KBM-7 (cell line): ENCODE measurements around the gene PAM.

ENCODE experiments used
- DNase-seq: peaks from one replicate; pipeline ENCODE4 v3.0.0-alpha.2; 2015
- in situ Hi-C: fragments of 300-500 bp; cut with MboI; formaldehyde crosslinking; loops from 2 replicates; pipeline ENCODE4 v1.14.3; 2020; ENCODE audit warnings: low sequenced_read_pairs, low pct_unique_long_range_greater_than_20kb, mixed read lengths

The PAM gene

DNA sequence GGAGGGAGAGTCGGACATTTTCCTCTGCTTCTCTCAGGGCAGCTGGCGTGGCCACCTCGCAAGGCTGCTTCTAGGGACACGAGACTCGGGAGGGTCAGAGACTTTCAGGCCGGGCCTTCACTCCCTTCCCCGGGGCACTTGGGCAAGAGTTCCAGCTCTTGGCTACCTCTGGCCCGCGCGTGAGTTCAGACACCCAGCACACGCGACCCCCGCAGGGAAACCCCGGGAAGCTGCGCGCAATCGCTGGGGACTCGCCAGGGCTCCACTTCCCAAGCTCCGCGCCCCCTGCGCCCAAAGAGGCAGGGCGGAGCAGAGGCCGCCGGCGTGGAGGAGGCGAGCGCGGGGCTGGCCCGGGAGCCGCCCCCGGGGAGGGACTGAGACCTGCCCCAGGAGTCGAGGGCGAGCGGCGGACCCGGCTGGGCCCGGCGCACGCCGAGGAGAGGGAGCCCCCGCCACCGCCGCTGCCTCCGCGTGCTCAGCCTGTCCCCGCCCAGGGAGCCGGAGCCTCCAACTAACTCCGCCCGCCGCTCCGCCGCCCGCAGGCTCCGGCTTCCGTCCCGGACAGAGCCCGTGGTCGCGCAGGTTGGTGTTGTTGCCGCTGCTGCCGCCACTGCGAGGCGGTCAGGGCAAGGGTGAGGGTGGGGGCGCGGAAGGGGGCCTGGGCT, at the start of gene PAM:
TSS of gene PAM (plus strand) at position 539 of the 665 bp plus-strand sequence. CDS start 110,891 bp downstream, outside the sequence.
- peak; percentile 87 for DNase-seq
- in situ Hi-C loops, result no loop called here

DNA sequence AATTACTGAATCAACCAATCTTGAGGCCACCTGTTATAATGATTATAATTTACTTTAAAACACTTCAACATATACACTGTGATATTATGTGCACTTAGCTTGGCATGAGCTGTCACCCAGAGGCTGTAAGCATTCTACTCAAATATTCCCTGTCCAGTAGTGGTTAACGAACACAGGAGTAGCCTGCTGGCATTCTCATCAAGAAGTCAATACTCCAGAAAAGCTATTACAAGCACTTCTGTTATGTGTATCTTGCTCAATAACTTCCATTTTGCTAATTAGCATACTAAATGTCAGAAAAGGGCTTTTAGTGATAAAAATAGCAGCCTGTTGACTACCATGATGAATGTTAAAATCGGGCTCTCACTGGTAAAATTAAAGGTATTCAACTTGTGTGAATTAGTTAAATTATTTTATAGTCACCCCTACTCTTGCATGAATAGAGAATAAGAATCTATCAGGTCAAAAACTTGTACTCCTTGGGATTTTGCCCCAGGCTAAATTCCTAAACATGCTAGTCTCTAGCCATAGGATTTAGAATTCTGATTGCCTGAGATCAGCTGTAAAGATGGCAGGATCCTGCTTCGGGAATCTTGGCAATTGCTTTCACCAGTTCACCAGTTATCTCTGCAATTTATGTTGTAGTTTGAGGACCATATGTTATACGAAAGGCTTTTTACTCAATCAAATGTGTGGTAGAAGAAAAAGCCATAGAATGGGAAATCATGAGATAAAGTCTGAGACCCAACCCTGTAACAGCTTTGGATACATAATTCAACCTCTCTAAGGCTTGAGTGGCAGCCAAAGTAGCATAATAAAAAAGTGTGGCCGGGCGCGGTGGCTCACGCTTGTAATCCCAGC, 43.4 kb upstream of the PAM start:
- in situ Hi-C loops, result no loop called here
- DNase-seq, result no peak

DNA sequence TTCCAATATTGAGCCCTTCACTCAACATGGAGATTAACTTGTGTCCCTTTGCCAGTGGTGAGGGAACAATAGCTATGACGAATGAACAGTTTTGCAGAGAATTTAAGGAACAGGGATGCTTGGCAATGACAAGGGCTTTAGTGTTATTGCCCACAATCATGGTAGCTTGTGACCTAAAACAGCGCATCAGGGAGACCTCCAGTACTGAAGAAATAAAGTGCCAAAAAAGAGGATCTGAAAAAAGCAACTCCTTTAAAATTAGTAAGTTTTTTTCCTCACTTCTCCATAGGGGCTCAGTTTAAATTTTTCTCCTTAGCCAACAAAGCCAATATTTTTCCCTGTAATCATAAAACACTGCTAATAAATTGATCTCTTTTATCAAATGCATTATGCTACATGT, 41.8 kb upstream of the PAM start:
- peak; percentile 0 for DNase-seq
- in situ Hi-C loops, result no loop called here

DNA sequence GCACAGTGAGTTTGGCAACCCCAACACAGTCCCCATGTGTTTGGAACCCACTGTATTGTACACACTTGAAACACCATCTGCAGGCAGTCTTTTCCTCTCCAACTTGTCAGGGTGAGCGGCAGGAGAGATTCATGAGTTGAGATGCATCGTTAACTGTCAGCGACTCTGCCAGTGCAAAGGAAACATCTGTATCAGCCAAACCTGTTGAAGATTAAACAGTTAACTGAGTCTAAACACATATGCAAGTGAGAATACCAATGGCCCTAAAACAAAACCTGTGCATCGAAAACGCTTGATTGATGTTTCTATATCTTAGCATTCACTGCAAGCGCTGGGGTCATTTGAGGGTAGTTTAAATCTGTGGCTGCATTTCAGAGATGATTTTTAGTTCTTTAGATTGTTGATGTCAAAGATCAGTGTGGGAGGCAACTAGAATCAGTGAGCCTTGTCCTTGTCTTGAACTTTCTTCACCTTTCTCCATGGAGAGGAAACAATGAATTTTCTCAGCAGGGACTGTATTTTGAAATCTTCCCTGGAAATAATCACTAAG, 41.3 kb upstream of the PAM start:
- peak; percentile 18 for DNase-seq
- in situ Hi-C loops, result no loop called here

DNA sequence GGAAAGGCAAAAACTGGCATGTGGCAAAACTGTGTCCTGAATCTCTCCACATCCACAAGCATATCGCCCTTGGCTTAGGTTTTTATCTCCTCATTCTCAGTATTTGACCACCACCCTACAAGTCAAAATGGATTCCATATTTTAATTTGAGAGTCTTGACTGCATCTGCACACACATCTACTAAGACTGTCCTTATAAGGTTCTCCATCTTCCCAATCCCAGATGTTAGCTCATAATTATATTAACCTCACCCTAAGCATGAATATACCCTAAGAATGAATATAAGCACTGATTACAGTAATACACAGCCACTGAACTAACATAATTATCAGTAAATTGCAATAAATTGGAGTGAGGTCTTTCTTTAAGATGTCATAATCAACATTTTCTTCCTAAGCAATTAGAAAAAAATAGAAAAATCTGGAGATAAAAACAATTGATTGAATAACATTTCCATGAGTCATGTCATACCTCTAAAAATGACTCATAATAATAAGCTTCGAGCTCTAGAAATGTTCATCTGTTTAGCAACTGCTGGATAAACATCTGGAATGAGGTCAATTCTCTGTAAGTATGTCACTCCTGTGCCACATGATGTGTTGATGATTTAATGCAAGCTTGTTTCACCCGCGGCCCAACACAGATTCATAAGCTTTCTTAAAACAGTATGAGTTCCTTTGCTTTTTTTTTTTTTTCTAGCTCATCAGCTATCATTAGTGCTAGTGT, 39.9 kb upstream of the PAM start:
- in situ Hi-C loops, result no loop called here
- no peak for DNase-seq

DNA sequence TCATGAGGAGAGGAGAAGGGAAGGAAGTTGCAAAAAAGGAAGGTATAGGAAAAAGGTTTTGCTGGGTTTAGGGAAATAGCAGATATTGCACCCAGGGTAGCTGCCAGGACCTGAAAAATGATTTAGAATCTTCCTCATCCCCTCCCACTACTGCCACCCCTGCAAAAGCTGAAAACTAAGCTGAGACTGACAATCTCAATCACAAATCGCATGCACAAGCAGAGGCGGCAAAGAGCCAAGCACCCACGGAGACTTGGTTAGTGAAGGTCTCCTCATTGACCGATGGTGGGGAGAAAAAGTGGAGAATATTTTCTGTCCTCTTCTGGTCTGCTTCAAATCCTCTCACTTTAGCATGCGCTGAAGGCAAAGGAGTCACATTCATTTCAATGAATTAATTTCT, 39.1 kb upstream of the PAM start:
- in situ Hi-C loops, result no loop called here
- no peak for DNase-seq

DNA sequence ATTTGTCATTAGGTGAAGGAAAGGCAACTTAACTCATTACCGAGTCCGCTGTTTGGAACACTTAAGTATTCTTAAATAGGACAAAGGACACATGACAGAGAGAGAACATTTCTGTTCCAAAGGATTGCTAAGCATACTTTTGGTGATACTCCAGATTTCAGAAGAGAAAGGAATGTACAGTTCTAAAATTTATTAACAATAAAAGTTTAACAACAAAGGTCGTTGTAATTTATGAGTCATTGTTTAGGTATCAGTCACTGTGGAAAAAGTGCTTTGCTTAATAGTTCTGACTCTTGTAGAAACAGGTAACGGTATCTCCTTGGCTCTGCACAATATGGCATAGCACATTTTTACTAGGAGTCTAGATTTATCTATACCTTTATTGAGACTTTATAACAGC, 36.3 kb upstream of the PAM start:
- DNase-seq, result no peak

DNA sequence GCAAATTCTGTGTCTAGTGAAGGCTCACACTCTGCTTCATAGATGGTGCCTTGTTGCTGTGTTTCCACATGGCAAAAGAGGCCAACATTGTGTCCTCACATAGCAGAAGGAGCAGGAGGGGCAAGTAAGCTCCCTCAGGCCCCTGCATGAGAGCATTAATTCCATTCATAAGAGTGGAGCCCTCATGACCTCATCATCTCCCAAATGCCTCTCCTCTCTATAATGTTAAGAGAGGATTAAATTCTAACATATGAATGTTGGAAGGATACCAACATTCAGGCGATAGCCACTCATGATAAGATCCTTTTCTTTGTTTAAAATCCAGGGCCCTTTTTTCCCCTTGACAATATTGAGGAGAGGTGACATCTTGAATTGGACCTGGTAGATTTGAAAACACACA, 35.2 kb upstream of the PAM start:
- DNase-seq, result no peak
- in situ Hi-C loops, result no loop called here

More for the DNA sequence above, 36.3 kb upstream of the PAM start:
- in situ Hi-C loops, result no loop called here

DNA sequence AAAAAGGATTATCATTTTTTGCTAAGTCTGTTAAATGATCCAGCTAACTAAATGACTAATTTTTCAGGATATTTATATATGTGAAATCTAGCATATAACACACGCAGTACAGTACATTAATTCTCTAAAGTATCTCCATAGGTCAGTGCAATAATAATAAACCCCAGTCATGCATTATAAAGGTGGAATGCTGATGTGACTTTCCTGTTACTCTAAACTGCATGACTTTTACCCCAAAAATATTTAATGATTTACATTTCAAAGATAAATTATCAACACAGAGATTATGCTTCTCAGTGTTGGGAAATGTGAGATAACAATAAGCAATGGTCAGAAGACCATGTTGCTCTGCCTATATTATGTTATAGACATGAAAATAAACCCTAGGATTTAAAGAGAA, 34.1 kb upstream of the PAM start:
- in situ Hi-C loops, result no loop called here
- DNase-seq, result no peak

DNA sequence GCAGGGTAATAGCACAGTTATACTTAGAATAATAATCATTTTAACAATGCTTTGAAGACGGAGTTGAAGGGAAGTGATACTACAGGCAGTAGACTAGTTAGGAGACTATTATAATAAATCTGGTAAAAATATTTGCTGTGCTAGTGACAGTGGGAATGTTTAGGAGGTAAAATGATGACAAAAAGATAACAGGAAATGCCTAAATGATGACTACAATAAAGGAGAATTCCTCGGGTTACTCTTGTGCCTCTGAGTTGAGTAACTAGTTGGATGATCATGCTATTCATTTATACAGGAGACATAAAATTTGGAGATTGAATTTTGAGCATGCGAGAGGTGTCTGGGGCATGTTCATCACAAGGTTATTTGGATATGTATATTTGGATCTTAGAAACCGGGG, 32.2 kb upstream of the PAM start:
- in situ Hi-C loops, result no loop called here
- DNase-seq, result no peak

DNA sequence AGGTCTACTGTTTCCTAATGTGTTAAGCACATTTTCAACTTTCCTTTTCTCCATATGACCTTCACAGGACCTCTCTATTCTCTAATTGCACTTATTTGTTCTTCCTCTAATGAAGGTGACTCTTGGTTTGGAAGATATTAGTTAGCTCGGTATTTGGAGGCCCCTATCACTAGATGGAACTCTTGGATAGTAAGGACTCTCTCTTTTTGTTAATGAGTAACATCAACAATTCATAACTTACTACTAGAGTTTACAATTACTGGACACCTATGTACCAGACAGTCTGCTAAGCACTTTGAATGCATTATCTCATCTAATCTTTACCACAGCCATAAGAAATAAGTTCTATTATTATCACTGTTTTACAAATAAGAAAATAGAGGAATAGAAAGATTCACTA, 23.4 kb upstream of the PAM start:
- in situ Hi-C loops, result no loop called here
- DNase-seq, result no peak

DNA sequence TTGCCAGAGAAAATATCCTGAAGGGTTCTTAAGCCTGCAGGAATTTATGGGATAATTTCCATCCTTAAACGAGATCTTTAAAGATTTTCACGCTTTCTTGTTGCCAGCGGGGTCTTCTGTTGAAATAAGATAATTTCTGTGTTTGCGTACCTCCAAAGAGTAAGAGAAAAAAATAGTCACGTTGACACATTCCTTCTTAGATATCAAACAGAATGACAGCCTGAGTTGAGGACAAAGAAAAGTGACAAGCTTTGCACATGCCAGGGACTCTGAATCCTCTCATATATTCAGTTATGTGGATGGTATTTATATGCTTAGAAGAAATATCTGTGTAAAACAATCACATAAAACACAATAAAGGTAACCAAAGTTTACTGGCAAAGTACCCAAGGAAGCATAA, 21.6 kb upstream of the PAM start:
- no peak for DNase-seq
- in situ Hi-C loops, result no loop called here

DNA sequence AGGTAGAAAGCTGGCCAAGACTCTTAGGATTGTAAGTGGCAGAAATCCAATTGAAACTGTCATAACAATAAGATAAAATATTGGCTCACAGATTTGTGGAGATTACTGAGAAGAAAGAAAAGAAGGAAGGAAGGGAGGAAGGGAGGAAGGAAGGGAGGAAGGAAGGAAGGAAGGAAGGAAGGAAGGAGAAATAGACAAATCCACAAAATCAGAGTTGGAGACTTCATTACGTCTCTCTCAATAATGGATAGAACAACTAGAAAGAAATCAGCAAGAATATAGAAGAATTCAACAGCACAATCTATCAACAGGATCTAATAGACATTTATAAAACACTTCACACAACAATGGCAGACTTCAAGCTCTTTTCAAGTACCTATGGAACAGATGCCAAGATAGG, 17.9 kb upstream of the PAM start:
- no peak for DNase-seq
- in situ Hi-C loops, result no loop called here

DNA sequence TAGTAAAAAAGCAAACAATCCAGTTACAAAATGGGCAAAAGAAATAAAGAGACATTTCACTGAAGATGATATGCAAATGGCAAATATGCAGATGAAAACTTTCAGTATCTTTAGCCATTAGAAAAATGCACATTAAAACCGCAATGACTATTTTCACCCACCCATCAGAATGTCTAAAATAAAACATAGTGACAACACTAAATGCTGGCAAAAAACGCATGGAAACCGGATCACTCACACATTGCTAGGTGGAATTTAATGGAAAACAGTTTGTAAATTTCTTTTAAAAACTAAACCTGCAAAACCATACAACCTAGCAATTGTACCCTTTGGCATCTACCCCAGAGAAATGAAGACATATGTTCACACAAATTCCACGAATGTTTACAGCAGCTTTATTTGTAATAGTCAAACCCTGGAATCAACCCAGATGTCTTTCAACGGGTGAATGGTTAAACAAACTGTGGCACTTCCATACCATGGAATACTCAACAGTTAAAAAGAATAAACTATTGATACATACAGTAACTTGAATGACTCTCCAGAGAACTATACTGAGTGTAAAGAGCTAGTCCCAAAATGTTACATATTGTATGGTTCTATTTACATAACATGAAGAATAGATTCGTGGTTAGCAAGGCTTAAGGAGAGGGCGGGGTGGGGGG, 17.2 kb upstream of the PAM start:
- DNase-seq, result no peak
- in situ Hi-C loops, result no loop called here

DNA sequence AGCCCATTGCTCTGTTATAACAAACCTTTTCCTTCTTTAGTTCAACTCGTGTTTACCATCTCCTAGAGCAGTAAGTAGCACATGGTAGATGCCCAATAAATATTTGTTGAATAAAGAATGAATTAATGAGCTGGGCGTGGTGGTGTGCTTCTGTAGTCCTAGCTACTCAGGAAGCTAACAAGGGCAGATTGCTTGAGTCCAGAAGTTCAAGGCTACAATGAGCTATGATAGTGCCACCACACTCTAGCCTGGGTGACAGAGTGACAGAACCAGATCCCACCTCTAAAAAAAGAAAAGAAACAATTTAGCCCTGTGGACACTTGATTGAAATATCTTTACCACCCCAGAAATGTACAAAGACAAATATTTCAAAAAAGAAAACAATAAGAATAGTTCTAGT, 14.6 kb upstream of the PAM start:
- DNase-seq, result no peak
- in situ Hi-C loops, result no loop called here

DNA sequence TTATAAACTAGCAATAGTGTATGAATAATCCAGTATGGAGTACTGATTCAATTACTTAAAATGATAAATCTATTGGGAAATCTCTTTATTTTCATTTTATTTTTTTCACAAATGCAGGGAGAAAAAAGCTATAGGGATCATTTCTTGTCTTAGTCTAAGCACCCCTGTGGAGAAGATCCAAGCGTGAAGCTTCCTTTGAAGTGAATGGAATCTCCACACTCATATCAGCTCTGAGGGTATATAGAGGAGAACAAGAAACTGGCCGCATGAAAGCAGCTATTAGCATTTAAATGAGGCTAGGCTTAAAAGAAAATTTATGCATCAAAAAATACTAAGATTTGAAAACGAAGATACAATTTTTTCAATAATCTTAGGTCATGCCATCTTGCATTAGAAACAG, 12.9 kb upstream of the PAM start:
- in situ Hi-C loops, result no loop called here
- no peak for DNase-seq

DNA sequence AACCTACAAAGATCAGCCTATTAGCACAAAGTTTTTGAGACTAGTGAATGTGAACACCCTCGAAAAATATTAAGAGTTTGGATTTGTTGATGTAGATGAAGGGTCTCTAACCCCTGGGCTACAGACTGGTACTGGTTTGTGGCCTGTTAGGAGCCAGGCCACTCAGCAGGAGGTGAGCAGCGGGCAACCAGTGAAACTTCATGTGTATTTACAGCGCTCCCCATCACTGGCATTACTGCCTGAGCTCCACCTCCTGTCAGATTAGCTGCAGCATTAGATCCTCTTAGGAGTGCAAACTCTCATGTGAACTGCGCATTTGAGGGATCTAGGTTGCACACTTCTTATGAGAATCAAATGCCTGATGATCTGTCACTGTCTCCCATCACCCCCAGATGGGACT, 11.2 kb upstream of the PAM start:
- in situ Hi-C loops, result no loop called here
- no peak for DNase-seq

DNA sequence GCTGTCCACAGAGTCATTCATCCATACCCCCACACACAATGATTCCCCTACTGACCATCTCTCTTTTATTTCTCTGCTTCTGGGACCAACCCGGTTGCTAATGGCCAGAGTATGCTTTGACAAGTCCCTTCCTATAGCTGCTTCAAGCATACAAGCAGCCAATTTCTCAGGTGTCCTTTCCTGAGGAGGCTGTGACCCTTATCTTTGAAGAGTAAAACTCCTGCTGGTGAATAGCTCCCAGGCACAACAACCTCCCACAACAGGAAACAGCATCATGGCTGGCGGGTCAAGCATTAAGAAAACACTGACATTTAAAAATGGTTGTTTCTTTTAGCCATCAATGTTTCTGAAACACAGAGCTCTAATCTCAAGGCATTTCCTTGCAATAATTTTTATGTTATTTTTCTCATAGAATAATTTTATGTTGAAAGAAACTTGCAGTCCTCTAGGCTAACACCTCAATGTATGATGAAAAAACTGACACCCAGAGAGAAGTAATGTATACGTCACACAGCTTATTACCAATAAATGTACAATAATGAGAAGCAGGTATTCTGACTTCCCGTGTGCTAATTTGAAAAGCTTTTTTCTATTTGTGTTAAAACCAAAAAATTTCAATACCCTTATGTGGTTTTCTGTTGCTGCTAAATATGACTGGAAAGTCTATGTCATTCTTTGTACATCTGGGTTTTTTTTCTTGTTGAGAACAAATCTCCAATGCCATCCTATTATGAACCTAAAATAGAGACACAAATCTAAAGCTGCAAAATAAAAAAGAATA, 7.5 kb upstream of the PAM start:
- DNase-seq, result no peak
- in situ Hi-C loops, result no loop called here
